Liver (tissue), 9 donors: ENCODE measurements around the gene AKNA. TPM values are rescaled to one million over a fixed set of nuclear protein-coding genes. Genes with fewer than 3 reads are reported as not detected.

Source experiments
- DNase-seq: peaks from one replicate; pipeline ENCODE4 v3.0.0-alpha.2; 2017; ENCODE audit warnings: low spot score
- H3K27ac ChIP-seq, 2 donors: one replicate each; pipeline ENCODE4 v1.7.0; 2013; ENCODE audit warnings: inconsistent platforms in 2 of 2, low read length in 2 of 2, control low read depth in 1 of 2, low read depth in 1 of 2, mild to moderate bottlenecking in 1 of 2
- H3K27me3 ChIP-seq, 4 donors: one replicate each; pipeline versions ENCODE4 v1.6.1 to v1.7.0; 2013; ENCODE audit warnings: low read length in 3 of 4, inconsistent platforms in 1 of 4, mild to moderate bottlenecking in 1 of 4, moderate library complexity in 1 of 4; ENCODE audit not compliant: control insufficient read depth in 4 of 4, insufficient read depth in 4 of 4
- H3K36me3 ChIP-seq, 4 donors: one replicate each; pipeline versions ENCODE4 v1.6.1 to v1.7.0; 2013; ENCODE audit warnings: low read length in 3 of 4, mild to moderate bottlenecking in 3 of 4, low read depth in 1 of 4, moderate library complexity in 1 of 4; ENCODE audit not compliant: control insufficient read depth in 4 of 4, insufficient read depth in 3 of 4
- H3K4me1 ChIP-seq, 4 donors: one replicate each; pipeline versions ENCODE4 v1.6.1 to v1.7.0; 2013; ENCODE audit warnings: low read length in 3 of 4, mild to moderate bottlenecking in 3 of 4, moderate library complexity in 1 of 4; ENCODE audit not compliant: control insufficient read depth in 4 of 4, insufficient read depth in 4 of 4
- H3K4me3 ChIP-seq, 3 donors: one replicate each; pipeline versions ENCODE4 v1.6.1 to v1.7.0; 2013; ENCODE audit warnings: low read length in 3 of 3, control low read depth in 1 of 3, low read depth in 1 of 3, mild to moderate bottlenecking in 1 of 3
- H3K9ac ChIP-seq, 2 donors: one replicate each; pipeline ENCODE4 v1.7.0; 2013; ENCODE audit warnings: low read length in 2 of 2, mild to moderate bottlenecking in 2 of 2, moderate library complexity in 2 of 2, control low read depth in 1 of 2, low read depth in 1 of 2
- H3K9me3 ChIP-seq, 4 donors: one replicate each; pipeline versions ENCODE4 v1.6.1 to v1.7.0; 2013; ENCODE audit warnings: low read length in 3 of 4; ENCODE audit not compliant: control insufficient read depth in 4 of 4
- EGR1 ChIP-seq, 2 donors: IDR thresholded peaks; 2 replicates each; pipeline ENCODE4 v1.6.1; 2016 to 2018; ENCODE audit warnings: antibody characterized with exemption in 2 of 2, low read depth in 2 of 2
- FOXA1 ChIP-seq: IDR thresholded peaks from 2 replicates; pipeline ENCODE4 v1.6.1; 2016; ENCODE audit warnings: antibody characterized with exemption
- FOXA2 ChIP-seq: IDR thresholded peaks from 2 replicates; pipeline ENCODE4 v1.6.1; 2016; ENCODE audit warnings: antibody characterized with exemption
- GABPA ChIP-seq, 2 donors: IDR thresholded peaks in 1 of 2; conservative IDR thresholded peaks in 1 of 2; 2 replicates each; pipeline ENCODE4 v1.6.1; 2016; ENCODE audit warnings: antibody characterized with exemption in 2 of 2, mild to moderate bottlenecking in 1 of 2, moderate library complexity in 1 of 2
- HNF4A ChIP-seq, 2 donors: conservative IDR thresholded peaks; 2 replicates each; pipeline ENCODE4 v1.6.1; 2016; ENCODE audit warnings: antibody characterized with exemption in 2 of 2, mild to moderate bottlenecking in 2 of 2
- HNF4G ChIP-seq: IDR thresholded peaks from 2 replicates; pipeline ENCODE4 v1.6.1; 2016; ENCODE audit warnings: antibody characterized with exemption
- JUND ChIP-seq, 2 donors: IDR thresholded peaks; 2 replicates each; pipeline ENCODE4 v1.6.1; 2016; ENCODE audit warnings: antibody characterized with exemption in 2 of 2
- NR2F2 ChIP-seq: IDR thresholded peaks from 2 replicates; pipeline ENCODE4 v1.6.1; 2016; ENCODE audit warnings: antibody characterized with exemption
- RAD21 ChIP-seq, 2 donors: IDR thresholded peaks; 2 replicates each; pipeline ENCODE4 v1.6.1; 2016; ENCODE audit warnings: antibody characterized with exemption in 2 of 2, mild to moderate bottlenecking in 2 of 2
- REST ChIP-seq: IDR thresholded peaks from 2 replicates; pipeline ENCODE4 v1.6.1; 2016; ENCODE audit warnings: antibody characterized with exemption, mild to moderate bottlenecking
- RXRA ChIP-seq, 2 donors: IDR thresholded peaks; 2 replicates each; pipeline ENCODE4 v1.6.1; 2017 to 2018; ENCODE audit warnings: antibody characterized with exemption in 2 of 2, mild to moderate bottlenecking in 1 of 2
- SP1 ChIP-seq: IDR thresholded peaks from 2 replicates; pipeline ENCODE4 v1.6.1; 2018; ENCODE audit warnings: antibody characterized with exemption, mild to moderate bottlenecking
- TAF1 ChIP-seq: conservative IDR thresholded peaks from 2 replicates; pipeline ENCODE4 v1.6.1; 2016; ENCODE audit warnings: antibody characterized with exemption, mild to moderate bottlenecking
- YY1 ChIP-seq: IDR thresholded peaks from 2 replicates; pipeline ENCODE4 v1.6.1; 2016; ENCODE audit warnings: antibody characterized with exemption, mild to moderate bottlenecking
- ZBTB33 ChIP-seq: IDR thresholded peaks from 2 replicates; pipeline ENCODE4 v1.6.1; 2016; ENCODE audit warnings: antibody characterized with exemption
- WGBS: extraction: QIAGEN DNeasy Blood & Tissue Kit; methylation state at CpG from one replicate; pipeline ENCODE4 v1.1.7; 2013; 5-methylcytosine and 5-hydroxymethylcytosine counted together
- polyA plus RNA-seq, 2 donors: library from polyadenylated mRNA; stranded (reverse) in 1 of 2; unstranded in 1 of 2; fragments of 200-250 nt in 1 of 2; fragments of >200 nt in 1 of 2; fragmentation: Nextera tagmentation in 1 of 2; extraction: Ambion mirVana in 1 of 2; gene quantifications; one replicate each; pipeline versions ENCODE4 v1.2.1 to v1.2.3, GENCODE V29; 2013 to 2015
- total RNA-seq, 2 donors: library from RNA; depleted of rRNA; stranded (reverse); fragments of >200 nt; gene quantifications; one replicate each; pipeline ENCODE4 v1.2.3, GENCODE V29; 2014
- TF ChIP-seq, protein P1 (sequence below): IDR thresholded peaks from 2 replicates; pipeline ENCODE4 v1.6.1; 2016; ENCODE audit warnings: antibody characterized with exemption
- TF ChIP-seq, protein P2 (sequence below): IDR thresholded peaks from 2 replicates; pipeline ENCODE4 v1.6.1; 2016; ENCODE audit warnings: antibody characterized with exemption
- TF ChIP-seq, protein P3 (sequence below): fragments of 150-350 bp; IDR thresholded peaks from 2 replicates; pipeline ENCODE4 v1.5.1; 2017; ENCODE audit warnings: improper control_type of control experiment, low read depth, low read length; ENCODE audit not compliant: missing input control
- donor health status: healthy.
- donor health status: healthy.
- donor health status: healthy.
- donor health status: healthy.
- donor health status: healthy.

The AKNA gene
- total and polyA plus RNA-seq, 4 donors: 4.2 to 31.7 (median 6.9) TPM

DNA sequence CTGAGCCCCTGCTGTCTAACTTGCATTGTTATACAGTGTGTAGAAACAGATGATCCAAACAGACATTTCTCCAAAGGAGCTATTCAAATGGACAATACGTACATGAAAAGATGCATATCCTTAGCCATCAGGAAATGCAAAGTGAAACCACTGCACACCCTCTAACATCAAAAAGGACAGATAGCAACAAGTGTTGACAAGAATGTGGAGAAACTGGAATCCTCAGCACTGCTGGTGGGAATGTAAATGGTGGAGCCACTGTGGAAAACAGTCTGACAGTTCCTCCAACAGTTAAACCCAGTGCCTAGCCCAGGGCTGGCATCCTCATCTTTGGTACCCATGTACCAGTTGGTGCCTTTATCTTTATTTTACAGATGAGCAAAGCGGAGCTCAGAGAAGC is 49.6 kb downstream of the AKNA start (continued):
- no peak for TF ChIP-seq ZBTB33
- TF ChIP-seq HNF4A (conservative IDR thresholded peaks at IDR 0.05): no peak
- TF ChIP-seq FOXA1: no peak
- TF ChIP-seq RXRA (IDR thresholded peaks at IDR 0.05): no peak

GRCh38 chr9:114336699-114337395 is 50.9 kb downstream of the AKNA start:
- Histone ChIP-seq H3K27me3 (no peaks in the 10 kb centered on the region), H3K4me1 (peaks cover 0 to 6% (median 0%) of the 10 kb centered on the region in 4 donors), H3K4me3 (no peak overlapping the region), H3K9ac (no peak overlapping the region), H3K27ac (no peak overlapping the region), H3K36me3 (peaks cover 5 to 52% (median 30%) of the 10 kb centered on the region in 4 donors), H3K9me3 (no peaks in the 10 kb centered on the region)
- DNase-seq: no peak
- 96% methylated on average over 23 of the region's 23 CpGs for WGBS
- TF ChIP-seq YY1: no peak
- TF ChIP-seq FOXA1: no peak
- TF ChIP-seq, protein P1, sequence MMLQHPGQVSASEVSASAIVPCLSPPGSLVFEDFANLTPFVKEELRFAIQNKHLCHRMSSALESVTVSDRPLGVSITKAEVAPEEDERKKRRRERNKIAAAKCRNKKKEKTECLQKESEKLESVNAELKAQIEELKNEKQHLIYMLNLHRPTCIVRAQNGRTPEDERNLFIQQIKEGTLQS: no peak
- TF ChIP-seq GABPA (IDR thresholded peaks at IDR 0.05 in 1 of 2, conservative IDR thresholded peaks at IDR 0.05 in 1 of 2): no peak
- no peak for TF ChIP-seq EGR1 (IDR thresholded peaks at IDR 0.05; ENCODE audit: low read depth in 2 of 2)
- no peak for TF ChIP-seq REST
- TF ChIP-seq RAD21 (IDR thresholded peaks at IDR 0.05): no peak
- TF ChIP-seq FOXA2: no peak
- no peak for TF ChIP-seq JUND (IDR thresholded peaks at IDR 0.05)
- TF ChIP-seq ZBTB33: no peak
- TF ChIP-seq, protein P2, sequence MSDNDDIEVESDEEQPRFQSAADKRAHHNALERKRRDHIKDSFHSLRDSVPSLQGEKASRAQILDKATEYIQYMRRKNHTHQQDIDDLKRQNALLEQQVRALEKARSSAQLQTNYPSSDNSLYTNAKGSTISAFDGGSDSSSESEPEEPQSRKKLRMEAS: no peak
- TF ChIP-seq TAF1: no peak
- TF ChIP-seq, protein P3, sequence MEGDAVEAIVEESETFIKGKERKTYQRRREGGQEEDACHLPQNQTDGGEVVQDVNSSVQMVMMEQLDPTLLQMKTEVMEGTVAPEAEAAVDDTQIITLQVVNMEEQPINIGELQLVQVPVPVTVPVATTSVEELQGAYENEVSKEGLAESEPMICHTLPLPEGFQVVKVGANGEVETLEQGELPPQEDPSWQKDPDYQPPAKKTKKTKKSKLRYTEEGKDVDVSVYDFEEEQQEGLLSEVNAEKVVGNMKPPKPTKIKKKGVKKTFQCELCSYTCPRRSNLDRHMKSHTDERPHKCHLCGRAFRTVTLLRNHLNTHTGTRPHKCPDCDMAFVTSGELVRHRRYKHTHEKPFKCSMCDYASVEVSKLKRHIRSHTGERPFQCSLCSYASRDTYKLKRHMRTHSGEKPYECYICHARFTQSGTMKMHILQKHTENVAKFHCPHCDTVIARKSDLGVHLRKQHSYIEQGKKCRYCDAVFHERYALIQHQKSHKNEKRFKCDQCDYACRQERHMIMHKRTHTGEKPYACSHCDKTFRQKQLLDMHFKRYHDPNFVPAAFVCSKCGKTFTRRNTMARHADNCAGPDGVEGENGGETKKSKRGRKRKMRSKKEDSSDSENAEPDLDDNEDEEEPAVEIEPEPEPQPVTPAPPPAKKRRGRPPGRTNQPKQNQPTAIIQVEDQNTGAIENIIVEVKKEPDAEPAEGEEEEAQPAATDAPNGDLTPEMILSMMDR: no peak
- TF ChIP-seq NR2F2: no peak
- no peak for TF ChIP-seq RXRA (IDR thresholded peaks at IDR 0.05)
- TF ChIP-seq SP1: no peak
- no peak for TF ChIP-seq HNF4G
- TF ChIP-seq HNF4A (conservative IDR thresholded peaks at IDR 0.05): no peak
